PFSK-1 (cell line): Measurements from ENCODE around the gene CUEDC1.

Experiments
- FOXP2 ChIP-seq: optimal IDR thresholded peaks from 2 replicates; pipeline ENCODE3; 2011; ENCODE audit warnings: borderline replicate concordance, control low read depth, inconsistent platforms; ENCODE audit not compliant: insufficient read depth; ENCODE audit errors: extremely low read length, extremely low read depth
- POLR2AphosphoS5 ChIP-seq: IDR thresholded peaks from 2 replicates; pipeline ENCODE4 v1.6.1; 2012; ENCODE audit warnings: low read depth, mild to moderate bottlenecking, control low read depth, low read length, moderate library complexity
- SIN3A ChIP-seq: IDR thresholded peaks from 2 replicates; pipeline ENCODE4 v1.6.1; 2012; ENCODE audit warnings: mild to moderate bottlenecking, low read length, moderate library complexity, borderline replicate concordance; ENCODE audit not compliant: insufficient read depth
- TAF1 ChIP-seq: IDR thresholded peaks from 2 replicates; pipeline ENCODE4 v1.6.1; 2012; ENCODE audit warnings: low read length, control low read depth, borderline replicate concordance; ENCODE audit not compliant: insufficient read depth
- TF ChIP-seq, protein P1 (sequence below), 2 experiments: IDR thresholded peaks; 2 replicates each; pipeline versions ENCODE4 v1.6.1 to v1.8.0; 2011 to 2012; ENCODE audit warnings: low read depth in 2 of 2, low read length in 2 of 2, control low read depth in 1 of 2, inconsistent platforms in 1 of 2, mild to moderate bottlenecking in 1 of 2, moderate library complexity in 1 of 2; ENCODE audit not compliant: insufficient read depth in 1 of 2

The CUEDC1 gene

DNA sequence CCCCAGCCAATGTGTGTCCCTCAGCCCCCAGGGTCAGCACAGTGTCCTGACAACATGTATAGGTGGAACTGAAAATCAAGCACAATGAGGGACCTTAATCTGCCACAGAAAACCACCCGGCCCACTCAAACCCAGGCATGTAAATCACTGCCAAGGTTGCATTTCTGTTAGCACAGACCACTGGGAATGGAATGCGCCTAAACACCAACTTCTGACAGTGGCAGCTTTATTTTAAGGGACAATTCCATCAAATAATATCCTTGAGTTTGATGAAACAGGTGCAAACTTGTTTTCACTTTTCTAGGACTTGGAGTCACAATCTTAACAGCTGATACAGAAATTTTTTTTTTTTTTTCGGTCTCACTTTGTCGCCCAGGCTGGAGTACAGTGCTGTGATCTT lies 68.1 kb downstream of the CUEDC1 start:
- TF ChIP-seq SIN3A (no peak), FOXP2 (no peak), TAF1 (no peak), POLR2AphosphoS5 (no peak)
- TF ChIP-seq, protein P1, sequence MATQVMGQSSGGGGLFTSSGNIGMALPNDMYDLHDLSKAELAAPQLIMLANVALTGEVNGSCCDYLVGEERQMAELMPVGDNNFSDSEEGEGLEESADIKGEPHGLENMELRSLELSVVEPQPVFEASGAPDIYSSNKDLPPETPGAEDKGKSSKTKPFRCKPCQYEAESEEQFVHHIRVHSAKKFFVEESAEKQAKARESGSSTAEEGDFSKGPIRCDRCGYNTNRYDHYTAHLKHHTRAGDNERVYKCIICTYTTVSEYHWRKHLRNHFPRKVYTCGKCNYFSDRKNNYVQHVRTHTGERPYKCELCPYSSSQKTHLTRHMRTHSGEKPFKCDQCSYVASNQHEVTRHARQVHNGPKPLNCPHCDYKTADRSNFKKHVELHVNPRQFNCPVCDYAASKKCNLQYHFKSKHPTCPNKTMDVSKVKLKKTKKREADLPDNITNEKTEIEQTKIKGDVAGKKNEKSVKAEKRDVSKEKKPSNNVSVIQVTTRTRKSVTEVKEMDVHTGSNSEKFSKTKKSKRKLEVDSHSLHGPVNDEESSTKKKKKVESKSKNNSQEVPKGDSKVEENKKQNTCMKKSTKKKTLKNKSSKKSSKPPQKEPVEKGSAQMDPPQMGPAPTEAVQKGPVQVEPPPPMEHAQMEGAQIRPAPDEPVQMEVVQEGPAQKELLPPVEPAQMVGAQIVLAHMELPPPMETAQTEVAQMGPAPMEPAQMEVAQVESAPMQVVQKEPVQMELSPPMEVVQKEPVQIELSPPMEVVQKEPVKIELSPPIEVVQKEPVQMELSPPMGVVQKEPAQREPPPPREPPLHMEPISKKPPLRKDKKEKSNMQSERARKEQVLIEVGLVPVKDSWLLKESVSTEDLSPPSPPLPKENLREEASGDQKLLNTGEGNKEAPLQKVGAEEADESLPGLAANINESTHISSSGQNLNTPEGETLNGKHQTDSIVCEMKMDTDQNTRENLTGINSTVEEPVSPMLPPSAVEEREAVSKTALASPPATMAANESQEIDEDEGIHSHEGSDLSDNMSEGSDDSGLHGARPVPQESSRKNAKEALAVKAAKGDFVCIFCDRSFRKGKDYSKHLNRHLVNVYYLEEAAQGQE (IDR thresholded peaks at IDR 0.05; ENCODE audit: insufficient read depth in 1 of 2, low read depth in 2 of 2, low read length in 2 of 2), result no peak

DNA sequence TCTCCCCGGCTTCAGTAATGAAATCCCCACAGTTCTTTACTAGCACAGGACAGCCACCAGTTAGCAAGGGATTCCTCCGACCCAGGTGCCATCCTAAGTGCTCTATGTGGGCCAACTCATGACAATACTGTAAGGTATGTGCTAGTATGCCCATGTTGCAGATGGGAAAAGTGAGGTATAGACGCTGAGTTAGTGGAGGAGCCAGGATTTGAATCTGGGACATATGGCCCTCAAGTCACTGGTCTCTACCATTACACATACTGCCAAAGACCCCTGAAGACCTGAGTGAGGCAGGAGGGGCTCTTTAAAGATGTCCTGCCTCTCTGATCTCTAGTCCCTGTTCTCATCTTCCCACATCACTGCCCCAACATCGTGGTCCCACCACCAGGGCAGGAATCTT lies 69.2 kb downstream of the CUEDC1 start:
- TF ChIP-seq TAF1 (no peak), POLR2AphosphoS5 (no peak), FOXP2 (no peak), SIN3A (no peak)
- TF ChIP-seq, protein P1 (IDR thresholded peaks at IDR 0.05; ENCODE audit: insufficient read depth in 1 of 2, low read depth in 2 of 2, low read length in 2 of 2), result no peak

- no peak for TF ChIP-seq FOXP2
- TF ChIP-seq SIN3A, result no peak
- TF ChIP-seq TAF1, result no peak
- TF ChIP-seq POLR2AphosphoS5, result no peak
- TF ChIP-seq, protein P1 (IDR thresholded peaks at IDR 0.05; ENCODE audit: insufficient read depth in 1 of 2, low read depth in 2 of 2, low read length in 2 of 2), result no peak
These were observed 69.9 kb downstream of the CUEDC1 start for GRCh38 chr17:57885148-57885915.

GRCh38 chr17:57881783-57882351 lies 73.3 kb downstream of the CUEDC1 start:
- TF ChIP-seq, protein P1 (IDR thresholded peaks at IDR 0.05; ENCODE audit: insufficient read depth in 1 of 2, low read depth in 2 of 2, low read length in 2 of 2), result no peak
- TF ChIP-seq TAF1, result no peak
- no peak for TF ChIP-seq SIN3A
- TF ChIP-seq POLR2AphosphoS5, result no peak
- no peak for TF ChIP-seq FOXP2
